NCI-H1694 treated with DMSO at 0.1 percent for 48 hours (cell line): ENCODE data around the gene EHMT2.

Experiments
- DNase-seq: peaks from one replicate; lab custom pipeline; 2025; lab: John Stamatoyannopoulos, UW

Gene EHMT2

DNA sequence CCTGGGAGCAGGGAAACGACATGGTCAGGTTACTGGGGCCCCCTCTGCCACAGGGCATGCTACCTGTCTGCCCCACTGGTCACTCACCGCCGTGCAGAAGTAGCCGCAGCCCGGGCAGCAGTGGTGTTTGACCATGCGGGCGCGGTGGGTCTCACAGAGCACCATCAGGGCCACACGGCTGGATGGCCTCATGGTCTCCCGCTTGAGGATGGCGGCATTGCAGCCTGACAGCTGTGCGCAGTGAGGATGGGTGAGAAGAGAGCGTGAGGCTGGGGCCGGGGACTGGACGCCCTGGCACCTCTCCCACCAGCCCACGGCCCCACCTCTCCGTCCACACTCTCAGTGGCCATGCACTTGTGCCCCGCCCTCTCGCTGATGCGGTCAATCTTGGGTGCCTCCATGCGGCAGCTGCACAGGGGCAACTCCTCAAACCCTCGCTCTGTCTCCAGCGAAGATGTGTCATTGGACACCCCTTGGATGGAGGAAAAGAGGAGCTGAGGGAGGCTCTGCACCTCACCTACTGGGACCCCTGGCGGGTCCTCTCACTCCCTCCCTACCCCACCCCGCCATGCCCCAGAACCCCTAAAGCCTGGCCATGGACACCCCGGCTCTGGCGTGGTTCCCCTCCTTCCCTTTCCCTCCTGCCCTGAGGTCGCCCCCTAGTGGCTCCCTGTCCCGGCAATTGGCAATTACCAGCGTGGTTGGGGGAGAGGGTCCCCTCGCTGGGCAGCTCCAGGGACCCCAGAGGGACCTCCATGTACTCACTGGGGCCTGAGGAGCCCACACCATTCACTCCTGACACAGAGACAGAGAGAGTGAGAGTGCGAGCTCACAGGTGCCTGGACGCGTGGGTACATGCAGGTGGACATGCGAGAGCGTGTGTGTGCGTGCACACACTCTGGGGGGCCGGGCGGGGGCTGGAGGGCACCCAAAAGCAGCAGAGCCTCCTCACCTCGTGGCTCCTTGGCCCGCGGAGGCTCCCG lies 8.9 kb downstream of the EHMT2 start:
- DNase-seq = no peak

GRCh38 chr6:31887173-31888007 lies 10.1 kb downstream of the EHMT2 start:
- DNase-seq = no peak

DNA sequence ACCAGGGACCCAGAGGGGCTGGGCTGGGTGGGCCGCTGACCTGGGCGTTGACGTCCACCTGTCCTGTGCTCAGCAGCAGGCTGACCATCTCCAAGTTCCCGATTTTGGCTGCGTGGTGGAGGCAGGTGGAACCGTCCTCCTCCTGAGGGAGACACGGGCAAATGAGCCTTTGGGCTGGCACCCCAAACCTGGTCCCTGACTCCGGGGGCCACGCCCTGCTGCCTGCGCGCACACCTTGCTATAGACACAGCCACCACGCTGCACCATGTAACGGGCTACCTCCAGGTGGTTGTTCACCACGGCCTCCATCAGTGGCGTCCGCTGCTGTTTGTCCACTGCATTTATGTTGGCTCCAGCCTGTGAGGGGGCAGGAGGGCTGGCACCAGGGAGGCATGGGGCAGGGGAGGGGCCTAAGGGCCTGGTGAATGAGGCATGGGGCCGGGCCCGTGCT lies 10.9 kb downstream of the EHMT2 start:
- DNase-seq = no peak

DNA sequence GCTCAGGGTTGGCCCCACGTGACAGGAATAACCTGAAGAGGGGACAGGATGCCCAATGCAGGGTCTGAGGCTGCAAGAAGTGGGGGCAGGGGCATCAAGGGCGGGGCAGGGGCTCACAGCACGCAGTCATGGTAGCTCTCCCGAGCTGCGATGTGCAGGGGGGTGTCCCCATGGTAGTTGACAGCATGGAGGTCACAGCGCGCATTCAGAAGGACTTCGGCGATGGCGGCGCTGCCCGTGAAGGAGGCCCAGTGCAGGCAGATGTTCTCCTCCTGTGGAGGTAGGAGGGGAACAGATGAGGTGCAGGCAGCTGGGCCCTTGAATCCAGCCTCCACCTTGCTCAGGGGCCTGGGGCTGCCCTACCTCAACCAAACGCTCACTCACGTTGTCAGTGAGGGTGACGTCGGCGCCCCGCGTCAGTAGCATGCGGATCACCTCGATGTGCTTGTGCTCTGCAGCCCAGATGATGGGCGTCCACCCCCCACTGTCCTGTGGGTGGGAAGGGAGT lies 12.9 kb downstream of the EHMT2 start:
- no peak for DNase-seq

- no peak for DNase-seq
Observed at GRCh38 chr6:31883676-31884075, 13.8 kb downstream of the EHMT2 start.

- no peak for DNase-seq
Observed at GRCh38 chr6:31882344-31882743, 15.2 kb downstream of the EHMT2 start.

DNA sequence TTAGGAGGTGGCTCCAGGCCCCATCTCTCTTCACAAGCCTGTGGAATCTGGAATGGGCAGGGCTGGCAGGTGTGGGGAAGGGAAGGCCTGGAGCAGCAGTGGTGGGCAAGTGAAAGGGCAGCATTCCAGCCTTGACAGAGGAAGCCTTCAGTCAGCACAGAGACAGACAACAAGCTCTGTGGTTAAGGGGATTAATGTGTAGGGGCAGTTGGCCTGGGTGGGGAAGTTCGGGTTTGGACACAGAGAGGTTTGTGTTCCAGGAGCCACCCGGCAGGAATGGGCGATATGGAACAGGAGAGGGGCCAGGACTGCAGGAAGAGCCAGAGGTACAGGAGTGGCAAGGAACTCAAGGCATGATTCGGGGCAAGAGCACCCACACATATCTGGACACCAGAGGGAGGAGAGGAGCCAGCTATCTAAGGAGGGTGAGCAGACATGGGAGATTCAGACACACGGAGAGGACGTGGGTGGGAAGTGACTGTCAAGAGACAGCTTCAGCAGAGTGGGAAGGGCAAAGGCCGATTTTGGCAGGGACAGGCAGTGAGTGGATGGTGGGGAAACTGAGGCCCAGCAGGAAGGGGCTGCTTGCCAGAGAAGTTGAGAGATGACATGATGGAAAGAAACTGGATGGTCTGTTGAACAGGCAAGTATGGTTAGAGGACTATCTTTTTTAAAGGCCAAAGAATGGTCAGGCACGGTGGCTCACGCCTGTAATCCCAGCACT lies 16.2 kb downstream of the EHMT2 start:
- no peak for DNase-seq

GRCh38 chr6:31880616-31881015 lies 16.9 kb downstream of the EHMT2 start:
- DNase-seq = no peak

DNA sequence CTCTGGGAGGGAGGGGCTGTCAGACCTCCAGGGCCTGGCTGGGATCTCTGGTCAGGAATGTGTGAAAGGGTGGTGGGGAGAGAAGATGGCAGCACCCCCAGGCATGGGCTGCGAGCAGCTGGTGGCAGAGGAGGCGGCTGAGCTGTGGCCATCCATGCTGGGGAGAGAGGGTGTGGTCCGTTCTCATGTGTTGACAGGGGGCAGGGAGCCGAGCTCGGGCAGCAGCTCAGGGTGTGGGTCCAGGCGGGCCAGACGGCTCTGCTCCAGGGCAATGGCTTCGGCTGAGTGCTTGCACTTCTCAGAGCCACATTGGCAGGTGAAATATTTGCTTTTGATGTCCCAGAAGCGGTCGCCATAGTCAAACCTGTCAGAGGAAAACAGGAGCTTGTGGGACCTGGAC lies 17.6 kb downstream of the EHMT2 start:
- DNase-seq = no peak

DNA sequence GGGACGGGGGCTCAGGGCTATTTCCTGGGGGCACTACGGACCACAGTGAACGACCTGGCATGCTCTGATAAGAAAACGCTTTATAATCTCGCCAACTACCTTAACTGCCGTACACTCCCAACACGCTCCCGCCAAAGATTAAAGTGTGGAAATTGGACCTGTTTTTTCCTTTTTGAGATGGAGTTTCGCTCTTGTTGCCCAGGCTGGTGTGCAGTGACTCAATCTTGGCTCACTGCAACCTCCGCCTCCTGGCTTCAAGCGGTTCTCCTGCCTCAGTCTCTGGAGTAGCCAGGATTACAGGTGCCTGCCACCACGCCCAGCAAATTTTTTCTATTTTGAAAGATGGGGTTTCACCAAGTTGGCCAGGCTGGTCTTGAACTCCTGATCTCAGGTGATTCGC lies 18.4 kb downstream of the EHMT2 start:
- DNase-seq = no peak

GRCh38 chr6:31878726-31879125 lies 18.8 kb downstream of the EHMT2 start, which contains the start of gene SLC44A4:
Gene SLC44A4, minus strand, starts transcription at chr6:31878997. Its CDS starts 17 bp downstream, at chr6:31878980.
- no peak for DNase-seq

DNA sequence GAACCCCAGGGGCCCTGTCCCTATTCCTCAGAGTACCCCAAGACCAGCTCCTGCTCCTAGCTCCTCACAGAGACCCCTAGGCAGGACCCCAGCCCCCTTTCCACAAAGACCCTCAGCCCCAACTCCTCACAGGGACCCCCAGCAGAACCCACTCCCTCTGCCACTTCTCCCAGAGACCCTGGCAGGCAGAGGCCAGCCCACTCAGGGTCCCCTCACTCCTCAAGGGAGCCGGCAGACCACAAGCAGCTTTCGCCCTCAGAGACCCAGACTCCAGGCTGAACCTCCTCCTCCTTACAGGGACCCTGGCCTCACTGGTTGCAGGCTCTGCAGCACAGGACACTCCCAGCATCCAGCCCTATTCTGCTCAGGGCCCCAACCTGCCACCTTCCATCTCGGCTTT lies 19.3 kb downstream of the EHMT2 start:
- no peak for DNase-seq

GRCh38 chr6:31877651-31878161 lies 19.8 kb downstream of the EHMT2 start:
- DNase-seq = no peak

DNA sequence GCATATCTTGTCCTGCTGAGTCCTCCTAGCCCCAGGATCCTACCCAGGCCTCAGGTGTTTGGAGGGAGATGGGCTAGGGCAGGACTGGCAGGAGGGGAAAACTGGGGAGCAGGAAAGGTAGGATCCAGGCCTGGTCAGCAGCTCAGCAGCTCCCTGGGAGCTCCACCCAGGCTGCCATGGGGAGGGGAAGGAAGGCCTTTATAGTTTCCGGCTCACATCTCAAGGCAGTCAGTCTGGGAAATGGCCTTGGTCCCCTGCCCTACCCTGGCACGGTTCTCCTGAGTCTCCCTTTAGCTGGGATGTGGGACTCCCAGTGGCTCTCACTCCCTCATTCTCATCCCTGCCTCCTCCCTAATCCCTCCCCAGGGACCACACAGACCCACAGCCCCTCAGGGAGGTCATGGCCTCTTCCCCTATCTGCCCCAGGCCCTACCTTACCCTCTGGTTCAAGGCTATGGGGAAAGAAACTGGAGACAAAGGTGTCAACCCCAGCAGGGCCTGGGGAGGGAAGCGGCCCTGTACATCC lies 20.3 kb downstream of the EHMT2 start:
- no peak for DNase-seq

- no peak for DNase-seq
Observed at GRCh38 chr6:31876357-31876756, 21.1 kb downstream of the EHMT2 start.

- DNase-seq = no peak
Observed at GRCh38 chr6:31875877-31876276, 21.6 kb downstream of the EHMT2 start.

DNA sequence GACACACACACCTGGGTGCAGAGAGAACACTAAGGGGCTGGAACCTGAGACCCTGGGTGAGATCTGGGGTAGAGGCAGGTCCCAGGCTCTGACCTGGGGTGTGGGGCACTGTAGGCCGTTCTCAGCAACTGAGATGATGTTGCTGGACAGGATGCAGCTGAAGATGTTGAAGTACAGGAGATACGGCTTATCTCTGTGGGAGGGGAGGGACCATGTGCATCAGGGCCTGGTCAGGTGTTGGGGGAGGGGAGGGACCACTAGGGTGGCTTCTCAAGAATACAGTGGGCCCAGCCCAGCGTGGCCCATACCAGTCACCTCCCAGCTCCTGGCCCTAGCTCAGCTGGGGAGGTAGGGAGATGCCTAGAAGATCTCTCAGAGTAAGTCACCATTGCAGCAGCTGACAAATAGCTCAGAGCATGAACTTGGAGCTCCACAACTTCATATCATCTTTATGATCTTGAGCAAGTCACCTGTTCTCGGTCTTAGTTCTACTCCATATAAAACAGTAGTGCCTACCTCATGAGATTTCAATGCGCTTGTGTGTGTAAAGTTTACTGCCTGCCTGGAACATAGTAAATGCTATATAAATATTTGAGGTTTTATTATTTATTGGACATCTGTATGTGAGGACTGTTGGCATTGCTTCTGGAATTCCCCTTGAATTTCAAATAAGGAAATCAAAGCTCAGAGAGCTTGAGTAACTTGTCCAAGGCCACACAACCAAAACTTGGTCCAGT lies 22.5 kb downstream of the EHMT2 start:
- no peak for DNase-seq

DNA sequence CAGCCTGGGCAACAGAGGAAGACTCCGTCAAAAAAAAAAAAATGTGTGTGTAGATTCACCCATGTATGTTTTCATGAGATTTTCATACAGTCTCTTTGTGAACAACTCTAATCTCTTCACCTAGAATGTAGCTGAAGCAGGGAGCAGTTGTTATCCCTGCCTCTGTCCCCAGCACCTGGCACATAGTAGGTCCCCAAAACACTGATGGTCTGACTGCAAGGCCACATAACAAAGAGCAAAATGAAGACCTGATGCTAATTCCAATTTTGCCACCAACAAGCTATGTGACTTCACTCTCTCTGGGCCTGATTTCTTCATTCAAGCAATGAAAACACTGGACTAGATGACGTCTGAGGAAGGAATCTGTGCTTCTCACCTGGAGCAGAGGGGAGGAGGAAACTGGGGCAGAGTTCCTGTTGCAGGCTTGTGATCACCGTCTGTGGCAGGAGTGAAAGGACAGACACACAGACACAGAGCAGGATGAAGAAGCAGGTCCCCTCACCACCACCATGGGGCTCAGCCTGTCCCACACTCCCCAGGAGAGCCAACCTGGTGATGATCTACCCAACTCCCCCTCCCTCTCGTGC lies 23.3 kb downstream of the EHMT2 start:
- DNase-seq = no peak

- DNase-seq = no peak
Observed at GRCh38 chr6:31871046-31871659, 26.3 kb downstream of the EHMT2 start.

GRCh38 chr6:31870385-31870921 lies 27.0 kb downstream of the EHMT2 start:
- DNase-seq = no peak
